ENCODE data around the gene RAPGEF1.

- TF ChIP-seq EZH2 (IDR thresholded peaks at IDR 0.05; ENCODE audit: insufficient read depth, poor library complexity, severe bottlenecking) (no peak), EZH2phosphoT487 (IDR thresholded peaks at IDR 0.05; ENCODE audit: insufficient read depth, low read depth) (no peak)
These were observed 187.8 kb downstream of the RAPGEF1 start for GRCh38 chr9:131552030-131552429.
